Fibroblast of lung (primary cell): ENCODE results near the gene KLHL18. TPM values are rescaled to one million over a fixed set of nuclear protein-coding genes. Genes with fewer than 3 reads are reported as not detected.
"Not testable (repeated sequence)": the region's sequence is repeated elsewhere in the genome, so short reads cannot be mapped to it uniquely, and the experiment has no call there.

Experiments used
- DNase-seq, 2 donors: peaks; one replicate each; pipeline versions ENCODE4 v3.0.0 to v3.0.0-alpha.2; 2010; ENCODE audit warnings: low read depth in 2 of 2
- H2AFZ ChIP-seq: 2 replicates; pipeline ENCODE4 v1.5.1; 2012; ENCODE audit warnings: low read length, control low read depth, inconsistent platforms
- H3K27ac ChIP-seq: 2 replicates; pipeline ENCODE4 v1.5.1; 2011; ENCODE audit warnings: low read length, control low read depth; ENCODE audit not compliant: insufficient read depth
- H3K27me3 ChIP-seq: 2 replicates; pipeline ENCODE4 v1.5.1; 2011; ENCODE audit warnings: mild to moderate bottlenecking, low read length; ENCODE audit not compliant: control insufficient read depth, insufficient read depth
- H3K36me3 ChIP-seq: 2 replicates; pipeline ENCODE4 v1.5.1; 2011; ENCODE audit warnings: low read length; ENCODE audit not compliant: control insufficient read depth, insufficient read depth
- H3K4me1 ChIP-seq: 2 replicates; pipeline ENCODE4 v1.5.1; 2011; ENCODE audit warnings: low read length; ENCODE audit not compliant: control insufficient read depth, insufficient read depth; ENCODE audit errors: extremely low read depth
- H3K4me2 ChIP-seq: 2 replicates; pipeline ENCODE4 v1.5.1; 2011; ENCODE audit warnings: low read length, control low read depth; ENCODE audit not compliant: insufficient read depth; ENCODE audit errors: extremely low read depth
- H3K4me3 ChIP-seq, 4 experiments: fragments of 200-600 bp in 1 of 4; sonication (generic) in 1 of 4; replicated peaks in 1 of 4; 2 replicates each; pipeline ENCODE4 v1.5.1; 2011 to 2016; ENCODE audit warnings: low read length in 4 of 4, low read depth in 3 of 4, mild to moderate bottlenecking in 3 of 4, control low read depth in 2 of 4, inconsistent platforms in 1 of 4, mixed read lengths in 1 of 4; ENCODE audit not compliant: insufficient read depth in 1 of 4; ENCODE audit errors: control extremely low read depth in 1 of 4
- H3K79me2 ChIP-seq: 2 replicates; pipeline ENCODE4 v1.5.1; 2012; ENCODE audit warnings: mild to moderate bottlenecking, low read length, inconsistent platforms; ENCODE audit not compliant: control insufficient read depth, insufficient read depth
- H3K9ac ChIP-seq: 2 replicates; pipeline ENCODE4 v1.5.1; 2011; ENCODE audit warnings: mild to moderate bottlenecking, low read length, control low read depth; ENCODE audit not compliant: insufficient read depth
- H3K9me3 ChIP-seq: 2 replicates; pipeline ENCODE4 v1.5.1; 2012; ENCODE audit warnings: low read depth, low read length; ENCODE audit not compliant: control insufficient read depth, insufficient read depth
- H4K20me1 ChIP-seq: 2 replicates; pipeline ENCODE4 v1.5.1; 2011; ENCODE audit warnings: low read length; ENCODE audit not compliant: control insufficient read depth, insufficient read depth; ENCODE audit errors: extremely low read depth
- EZH2 ChIP-seq: IDR thresholded peaks from 2 replicates; pipeline ENCODE4 v1.5.1; 2012; ENCODE audit warnings: low read length, control low read depth, mild to moderate bottlenecking; ENCODE audit errors: missing control alignments
- polyA plus RNA-seq, 2 donors: library from polyadenylated mRNA; depleted of rRNA in 1 of 2; stranded (reverse) in 1 of 2; unstranded in 1 of 2; fragments of >200 nt; gene quantifications; 2 replicates each; pipeline ENCODE4 v1.2.1, GENCODE V29; 2011 to 2012; ENCODE audit warnings: missing spikeins in 1 of 2
- total RNA-seq: library from RNA; depleted of rRNA; stranded (reverse); fragments of >200 nt; gene quantifications from 2 replicates; pipeline ENCODE4 v1.2.1, GENCODE V29; 2014
- TF ChIP-seq, protein P1 (sequence below), 2 donors: IDR thresholded peaks in 1 of 2; conservative IDR thresholded peaks in 1 of 2; 1 replicate in 1 of 2; 2 replicates in 1 of 2; pipeline ENCODE4 v1.5.1; 2011 to 2012; ENCODE audit warnings: low read length in 2 of 2, control low read depth in 1 of 2, inconsistent platforms in 1 of 2, low read depth in 1 of 2, mild to moderate bottlenecking in 1 of 2

The KLHL18 gene
- total and polyA plus RNA-seq, 2 donors (not counting 1 experiment from before 2014, with no cell fraction given), result 20.1 to 27.8 TPM

DNA sequence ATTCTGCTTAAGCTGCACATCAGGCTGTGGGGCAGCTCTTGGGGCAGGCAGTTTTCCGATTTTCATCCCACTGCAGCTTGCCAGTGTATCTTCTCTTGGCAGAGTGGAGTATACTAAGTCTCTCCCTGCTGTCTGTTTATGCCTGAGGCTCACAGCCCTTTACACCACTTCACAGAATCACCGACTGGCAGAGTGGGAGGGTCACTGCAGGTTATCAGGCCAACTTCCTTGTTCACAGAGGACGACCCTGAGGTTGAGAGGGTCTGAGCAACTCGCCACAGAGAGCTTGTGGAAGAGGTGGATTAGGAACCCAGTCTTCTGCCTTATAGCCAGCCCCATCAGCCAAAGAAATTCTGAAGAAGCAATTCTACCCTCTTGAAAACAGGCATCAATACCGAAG lies 31.1 kb upstream of the KLHL18 start:
- Histone ChIP-seq H2AFZ (no peak overlapping the region), H3K4me1 (no peaks in the 10 kb centered on the region), H3K9ac (no peak overlapping the region), H3K9me3 (no peaks in the 10 kb centered on the region), H3K27ac (no peak overlapping the region), H3K27me3 (peaks cover 4% of the 10 kb centered on the region), H4K20me1 (no peaks in the 10 kb centered on the region), H3K36me3 (no peaks in the 10 kb centered on the region), H3K4me3 (no peak overlapping the region), H3K79me2 (no peaks in the 10 kb centered on the region), H3K4me2 (no peak overlapping the region)
- DNase-seq, result no peak
- no peak for TF ChIP-seq EZH2
- TF ChIP-seq, protein P1, sequence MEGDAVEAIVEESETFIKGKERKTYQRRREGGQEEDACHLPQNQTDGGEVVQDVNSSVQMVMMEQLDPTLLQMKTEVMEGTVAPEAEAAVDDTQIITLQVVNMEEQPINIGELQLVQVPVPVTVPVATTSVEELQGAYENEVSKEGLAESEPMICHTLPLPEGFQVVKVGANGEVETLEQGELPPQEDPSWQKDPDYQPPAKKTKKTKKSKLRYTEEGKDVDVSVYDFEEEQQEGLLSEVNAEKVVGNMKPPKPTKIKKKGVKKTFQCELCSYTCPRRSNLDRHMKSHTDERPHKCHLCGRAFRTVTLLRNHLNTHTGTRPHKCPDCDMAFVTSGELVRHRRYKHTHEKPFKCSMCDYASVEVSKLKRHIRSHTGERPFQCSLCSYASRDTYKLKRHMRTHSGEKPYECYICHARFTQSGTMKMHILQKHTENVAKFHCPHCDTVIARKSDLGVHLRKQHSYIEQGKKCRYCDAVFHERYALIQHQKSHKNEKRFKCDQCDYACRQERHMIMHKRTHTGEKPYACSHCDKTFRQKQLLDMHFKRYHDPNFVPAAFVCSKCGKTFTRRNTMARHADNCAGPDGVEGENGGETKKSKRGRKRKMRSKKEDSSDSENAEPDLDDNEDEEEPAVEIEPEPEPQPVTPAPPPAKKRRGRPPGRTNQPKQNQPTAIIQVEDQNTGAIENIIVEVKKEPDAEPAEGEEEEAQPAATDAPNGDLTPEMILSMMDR (conservative IDR thresholded peaks at IDR 0.05 in 1 of 2, IDR thresholded peaks at IDR 0.05 in 1 of 2; ENCODE audit: low read depth in 1 of 2, low read length in 2 of 2), result no peak

DNA sequence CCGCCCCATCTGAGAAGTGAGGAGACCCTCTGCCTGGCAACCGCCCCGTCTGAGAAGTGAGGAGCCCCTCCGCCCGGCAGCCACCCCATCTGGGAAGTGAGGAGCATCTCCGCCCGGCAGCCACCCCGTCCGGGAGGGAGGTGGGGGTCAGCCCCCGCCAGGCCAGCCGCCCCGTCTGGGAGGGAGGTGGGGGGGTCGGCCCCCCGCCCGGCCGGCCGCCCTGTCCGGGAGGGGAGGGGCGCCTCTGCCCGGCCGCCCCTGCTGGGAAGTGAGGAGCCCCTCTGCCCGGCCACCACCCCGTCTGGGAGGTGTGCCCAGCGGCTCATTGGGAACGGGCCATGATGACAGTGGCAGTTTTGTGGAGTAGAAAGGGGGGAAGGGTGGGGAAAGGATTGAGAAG lies 26.4 kb upstream of the KLHL18 start:
- H2AFZ ChIP-seq, H3K4me1 ChIP-seq, H3K9ac ChIP-seq, H3K27ac ChIP-seq, H3K36me3 ChIP-seq, H3K79me2 ChIP-seq, DNase-seq, H3K4me2 ChIP-seq, H3K4me3 ChIP-seq, H4K20me1 ChIP-seq, H3K9me3 ChIP-seq, H3K27me3 ChIP-seq: not testable (repeated sequence)

DNA sequence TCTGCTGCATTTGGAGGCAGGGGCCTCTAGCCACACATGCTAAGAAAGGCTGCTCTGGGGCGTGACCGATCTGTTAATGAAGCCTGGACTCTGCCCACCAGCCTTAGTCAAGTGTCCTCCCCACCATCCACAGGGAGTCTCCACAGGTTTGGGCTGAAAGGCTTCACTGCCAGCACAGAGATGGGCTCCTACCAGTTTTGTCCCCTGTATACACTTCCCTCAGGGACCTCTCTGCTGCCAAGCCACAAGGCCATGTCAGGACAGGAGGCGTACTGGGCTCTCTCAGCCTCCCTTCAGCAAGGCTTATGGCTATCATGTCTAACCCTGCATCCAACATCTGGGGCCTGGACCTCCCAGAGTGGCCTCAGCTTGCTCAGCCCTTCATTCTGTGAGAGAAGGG lies 23.6 kb upstream of the KLHL18 start:
- Histone ChIP-seq H3K36me3 (no peaks in the 10 kb centered on the region), H3K79me2 (no peaks in the 10 kb centered on the region), H3K27me3 (peaks cover 4% of the 10 kb centered on the region), H3K9ac (no peak overlapping the region), H3K4me1 (no peaks in the 10 kb centered on the region), H2AFZ (no peak overlapping the region), H3K9me3 (no peaks in the 10 kb centered on the region), H4K20me1 (no peaks in the 10 kb centered on the region), H3K27ac (no peak overlapping the region), H3K4me2 (no peak overlapping the region), H3K4me3 (no peak overlapping the region)
- TF ChIP-seq, protein P1 (conservative IDR thresholded peaks at IDR 0.05 in 1 of 2, IDR thresholded peaks at IDR 0.05 in 1 of 2; ENCODE audit: low read depth in 1 of 2, low read length in 2 of 2), result no peak
- TF ChIP-seq EZH2, result no peak
- no peak for DNase-seq
